Daoy (cell line): Measurements from ENCODE around the gene GUCA1A. TPM values are rescaled to one million over a fixed set of nuclear protein-coding genes. Genes with fewer than 3 reads are reported as not detected.
"Not testable (repeated sequence)": the region's sequence is repeated elsewhere in the genome, so short reads cannot be mapped to it uniquely, and the experiment has no call there.

Experiments
- DNase-seq: peaks from one replicate; pipeline ENCODE4 v3.0.0-alpha.2; 2015; ENCODE audit warnings: low read depth
- total RNA-seq: library from RNA; depleted of rRNA; stranded (reverse); fragments of >200 nt; shearing (Covaris generic); gene quantifications from 2 replicates; pipeline ENCODE4 v1.2.3, GENCODE V29; 2014

Gene GUCA1A
- total RNA-seq, 1 experiment from 2014 or later = not detected

DNA sequence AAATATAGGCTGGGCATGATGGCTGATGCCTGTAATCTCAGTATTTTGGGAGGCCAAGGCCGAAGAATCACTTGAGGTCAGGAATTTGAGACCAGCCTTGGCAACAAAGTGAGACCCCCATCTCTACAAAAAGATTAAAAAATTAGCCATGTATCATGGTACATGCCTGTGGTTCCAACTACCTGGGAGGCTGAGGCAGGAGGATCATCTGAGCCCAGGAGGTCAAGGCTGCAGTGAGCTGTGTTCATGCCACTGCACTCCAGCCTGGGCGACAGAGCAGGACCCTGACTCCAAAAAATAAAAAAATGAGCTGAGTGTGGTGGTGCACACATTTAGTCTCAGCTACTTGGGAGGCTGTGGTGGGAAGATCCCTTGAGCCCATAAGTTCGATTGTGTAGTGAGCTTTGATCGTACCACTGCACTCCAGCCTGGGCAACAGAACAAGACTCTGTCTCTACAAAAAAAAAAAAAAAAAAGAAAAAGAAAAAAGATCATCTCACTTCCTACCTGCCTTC, 31.7 kb downstream of the GUCA1A start:
- DNase-seq = no peak

GRCh38 chr6:42207559-42207958, 34.4 kb downstream of the GUCA1A start:
- DNase-seq = not testable (repeated sequence)

- DNase-seq = no peak
Observed at GRCh38 chr6:42210551-42210950, 37.4 kb downstream of the GUCA1A start.

DNA sequence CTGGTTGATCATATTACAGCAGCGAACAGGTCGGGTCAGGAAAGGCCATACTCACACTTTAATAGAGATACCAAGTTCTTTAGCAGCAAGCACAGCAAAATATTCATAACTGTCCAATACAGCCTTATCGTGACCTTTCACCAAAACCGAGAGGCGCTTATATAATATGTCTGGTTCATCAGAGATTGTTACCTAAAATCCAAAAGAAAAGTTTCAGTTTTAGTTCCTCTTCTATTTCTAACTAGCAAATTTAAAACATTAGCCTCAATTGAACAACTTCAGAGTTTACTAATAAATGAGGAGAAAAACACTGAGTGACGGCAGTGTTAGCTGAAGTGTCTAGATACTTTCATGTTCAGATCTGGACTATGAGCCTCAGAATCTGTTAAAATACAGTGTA, 38.6 kb downstream of the GUCA1A start:
- no peak for DNase-seq

DNA sequence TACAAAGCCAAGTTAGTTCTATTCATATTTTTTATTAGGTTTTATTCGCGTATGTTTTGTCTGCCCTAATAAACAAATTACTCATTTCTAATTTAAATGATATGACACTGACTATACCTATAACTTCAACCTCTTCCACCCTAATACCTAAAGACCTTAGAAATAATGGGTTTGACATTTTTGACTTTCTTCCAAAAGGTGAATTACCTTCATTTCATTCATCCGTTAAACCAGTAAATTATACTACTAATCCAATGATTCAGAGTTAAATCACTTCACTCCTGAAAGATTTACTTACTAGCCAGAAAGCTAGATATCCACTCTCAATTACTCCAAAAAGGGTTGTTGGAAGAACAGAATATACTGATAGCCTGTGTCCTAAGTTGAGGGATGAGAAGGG, 39.3 kb downstream of the GUCA1A start:
- no peak for DNase-seq

- DNase-seq = not testable (repeated sequence)
Observed at GRCh38 chr6:42216495-42216894, 43.3 kb downstream of the GUCA1A start.

DNA sequence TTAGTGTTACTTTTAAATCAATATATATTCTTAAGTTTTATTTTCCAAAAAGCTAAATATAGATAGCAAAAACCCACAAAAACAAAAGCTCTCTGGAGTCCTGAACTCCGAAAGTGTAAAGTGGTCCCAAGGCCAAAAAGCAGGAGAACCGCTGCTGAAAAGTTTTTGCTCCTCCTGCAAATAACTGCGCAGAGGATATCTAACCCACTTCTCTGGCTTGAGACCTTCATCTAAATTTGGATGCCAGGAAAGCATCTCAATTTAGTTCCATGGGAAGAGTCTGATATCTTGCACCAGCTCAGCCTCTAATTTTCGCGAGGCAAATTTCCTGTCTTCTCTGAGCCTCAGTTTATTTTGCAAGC, 44.0 kb downstream of the GUCA1A start:
- DNase-seq = no peak

GRCh38 chr6:42217519-42218367, 44.6 kb downstream of the GUCA1A start, which contains the start of gene MRPS10:
Gene MRPS10, minus strand, starts transcription at chr6:42217861. Its CDS starts 12 bp downstream, at chr6:42217849.
- DNase-seq = peak; percentile 96

- DNase-seq = no peak
Observed at GRCh38 chr6:42220807-42221206, 47.6 kb downstream of the GUCA1A start.

- no peak for DNase-seq
Observed at GRCh38 chr6:42221546-42221945, 48.4 kb downstream of the GUCA1A start.

- peak; percentile 22 for DNase-seq
Observed at GRCh38 chr6:42222448-42222847, 49.3 kb downstream of the GUCA1A start.

- DNase-seq = peak; percentile 89
Observed at GRCh38 chr6:42224222-42225028, 51.3 kb downstream of the GUCA1A start.

- no peak for DNase-seq
Observed at GRCh38 chr6:42225029-42225339, 51.8 kb downstream of the GUCA1A start.

GRCh38 chr6:42225419-42225818, 52.3 kb downstream of the GUCA1A start:
- no peak for DNase-seq

DNA sequence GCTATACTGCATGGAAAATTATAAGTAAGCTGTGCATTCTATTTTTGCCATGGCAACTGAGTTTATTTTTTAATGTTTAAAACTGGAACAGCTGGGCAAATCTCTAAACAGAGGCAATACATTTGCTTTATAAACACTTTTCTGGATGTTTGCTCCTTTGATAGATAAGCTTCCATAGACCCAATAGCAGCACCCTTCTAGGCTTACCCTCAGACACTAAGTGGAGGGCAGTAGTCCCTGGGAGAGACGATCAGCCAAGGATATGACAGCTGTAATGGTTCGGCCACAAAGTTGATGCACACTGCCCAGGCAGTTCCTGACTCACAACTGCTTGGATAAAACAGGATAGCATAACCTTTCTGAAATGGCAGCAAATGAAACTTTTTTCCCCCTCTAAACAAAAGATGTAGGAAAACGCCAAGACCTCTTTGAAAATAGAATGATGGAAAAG, 53.0 kb downstream of the GUCA1A start:
- DNase-seq = peak; percentile 87

- DNase-seq = peak; percentile 90
Observed at GRCh38 chr6:42226645-42227143, 53.5 kb downstream of the GUCA1A start.

GRCh38 chr6:42227173-42227850, 54.1 kb downstream of the GUCA1A start:
- no peak for DNase-seq

GRCh38 chr6:42228305-42228704, 55.1 kb downstream of the GUCA1A start:
- DNase-seq = no peak
